Right atrium auricular region (tissue), 2 donors: Measurements from ENCODE around the gene SDR42E1. TPM values are rescaled to one million over a fixed set of nuclear protein-coding genes. Genes with fewer than 3 reads are reported as not detected.

Source experiments
- DNase-seq: peaks from one replicate; pipeline ENCODE4 v3.0.0-alpha.2; 2019; ENCODE audit warnings: low spot score
- H3K27ac ChIP-seq, 2 donors: fragments of 200-600 bp; sonication (generic); 1 replicate in 1 of 2; 2 replicates in 1 of 2; pipeline ENCODE4 v1.5.1; 2016 to 2019
- H3K27me3 ChIP-seq, 2 donors: fragments of 200-600 bp; sonication (generic); one replicate each; pipeline versions ENCODE4 v1.5.1 to v1.6.0; 2017 to 2019
- H3K36me3 ChIP-seq: fragments of 200-600 bp; sonication (generic); one replicate; pipeline ENCODE4 v1.5.1; 2016
- H3K4me1 ChIP-seq, 2 donors: fragments of 200-600 bp; sonication (generic); one replicate each; pipeline versions ENCODE4 v1.5.1 to v1.6.0; 2017 to 2019
- H3K4me3 ChIP-seq, 2 donors: fragments of 200-600 bp; sonication (generic); 1 replicate in 1 of 2; 2 replicates in 1 of 2; pipeline ENCODE4 v1.5.1; 2017 to 2019; ENCODE audit warnings: mild to moderate bottlenecking in 1 of 2, moderate library complexity in 1 of 2
- H3K9me3 ChIP-seq, 2 donors: fragments of 200-600 bp; sonication (generic); one replicate each; pipeline ENCODE4 v1.5.1; 2019
- total RNA-seq, 2 donors: library from RNA; depleted of rRNA; stranded (reverse); fragments of >200 nt; gene quantifications; one replicate each; pipeline ENCODE4 v1.1.0, GENCODE V29; 2016
- TF ChIP-seq, protein P1 (sequence below), 2 donors: fragments of 200-600 bp; sonication (generic); IDR thresholded peaks; one replicate each; pipeline ENCODE4 v1.5.1; 2019; ENCODE audit warnings: antibody characterized with exemption in 2 of 2

SDR42E1 gene
- total RNA-seq, 2 donors from 2014 or later: 0.11 to 0.90 TPM

GRCh38 chr16:82042846-82043245 lies 31.6 kb upstream of the SDR42E1 start:
- H3K4me3 ChIP-seq: no peak overlapping the region
- H3K36me3 ChIP-seq: no peaks in the 10 kb centered on the region
- H3K27ac ChIP-seq: no peak overlapping the region
- no peaks in the 10 kb centered on the region for H3K27me3 ChIP-seq
- DNase-seq: no peak
- H3K4me1 ChIP-seq: no peaks in the 10 kb centered on the region
- TF ChIP-seq, protein P1, sequence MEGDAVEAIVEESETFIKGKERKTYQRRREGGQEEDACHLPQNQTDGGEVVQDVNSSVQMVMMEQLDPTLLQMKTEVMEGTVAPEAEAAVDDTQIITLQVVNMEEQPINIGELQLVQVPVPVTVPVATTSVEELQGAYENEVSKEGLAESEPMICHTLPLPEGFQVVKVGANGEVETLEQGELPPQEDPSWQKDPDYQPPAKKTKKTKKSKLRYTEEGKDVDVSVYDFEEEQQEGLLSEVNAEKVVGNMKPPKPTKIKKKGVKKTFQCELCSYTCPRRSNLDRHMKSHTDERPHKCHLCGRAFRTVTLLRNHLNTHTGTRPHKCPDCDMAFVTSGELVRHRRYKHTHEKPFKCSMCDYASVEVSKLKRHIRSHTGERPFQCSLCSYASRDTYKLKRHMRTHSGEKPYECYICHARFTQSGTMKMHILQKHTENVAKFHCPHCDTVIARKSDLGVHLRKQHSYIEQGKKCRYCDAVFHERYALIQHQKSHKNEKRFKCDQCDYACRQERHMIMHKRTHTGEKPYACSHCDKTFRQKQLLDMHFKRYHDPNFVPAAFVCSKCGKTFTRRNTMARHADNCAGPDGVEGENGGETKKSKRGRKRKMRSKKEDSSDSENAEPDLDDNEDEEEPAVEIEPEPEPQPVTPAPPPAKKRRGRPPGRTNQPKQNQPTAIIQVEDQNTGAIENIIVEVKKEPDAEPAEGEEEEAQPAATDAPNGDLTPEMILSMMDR (IDR thresholded peaks at IDR 0.05): no peak
- no peaks in the 10 kb centered on the region for H3K9me3 ChIP-seq

DNA sequence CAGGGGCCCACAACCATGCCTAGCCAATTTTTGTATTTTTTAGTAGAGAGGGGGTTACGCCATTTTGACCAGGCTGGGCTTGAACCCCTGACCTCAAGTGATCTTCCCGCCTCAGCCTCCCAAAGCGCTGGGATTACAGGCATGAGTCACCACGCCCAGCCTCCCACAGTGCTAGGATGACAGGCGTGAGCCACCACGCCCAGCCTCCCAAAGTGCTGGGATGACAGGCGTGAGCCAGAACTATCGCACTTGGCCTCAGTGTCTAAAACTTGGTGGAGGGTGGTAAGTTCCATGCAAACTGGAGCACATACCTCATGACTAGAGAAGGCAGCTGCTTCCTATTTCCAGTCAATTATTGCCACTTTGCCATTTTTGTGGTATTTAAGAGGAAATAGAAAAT lies 30.9 kb upstream of the SDR42E1 start:
- no peak for DNase-seq
- Histone ChIP-seq H3K4me3 (no peak overlapping the region), H3K9me3 (no peaks in the 10 kb centered on the region), H3K4me1 (no peaks in the 10 kb centered on the region), H3K27me3 (no peaks in the 10 kb centered on the region), H3K27ac (no peak overlapping the region), H3K36me3 (no peaks in the 10 kb centered on the region)
- TF ChIP-seq, protein P1 (IDR thresholded peaks at IDR 0.05): no peak

GRCh38 chr16:82041542-82041941 lies 30.3 kb upstream of the SDR42E1 start:
- no peak for DNase-seq
- Histone ChIP-seq H3K36me3 (no peaks in the 10 kb centered on the region), H3K4me3 (no peak overlapping the region), H3K27ac (no peak overlapping the region), H3K9me3 (no peaks in the 10 kb centered on the region), H3K4me1 (no peaks in the 10 kb centered on the region), H3K27me3 (no peaks in the 10 kb centered on the region)
- TF ChIP-seq, protein P1 (IDR thresholded peaks at IDR 0.05): no peak

DNA sequence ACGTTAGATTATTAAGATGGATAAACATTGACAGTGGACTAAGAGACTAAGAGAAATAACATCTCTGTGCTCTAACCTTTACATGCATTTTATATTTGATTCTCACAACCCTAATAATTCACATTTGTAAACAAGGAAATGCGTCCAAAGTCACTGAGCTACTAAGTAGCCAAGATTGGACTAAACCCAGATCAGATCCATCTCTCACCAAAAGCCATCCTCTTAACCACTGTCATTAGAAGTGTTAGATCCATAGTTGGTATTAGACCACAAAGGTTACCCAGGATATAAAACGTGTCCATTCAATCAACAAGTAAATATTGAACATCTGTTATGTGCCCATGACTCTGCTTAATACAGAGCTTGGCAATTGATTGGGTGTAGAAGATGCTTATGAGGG lies 29.0 kb upstream of the SDR42E1 start:
- H3K9me3 ChIP-seq: no peaks in the 10 kb centered on the region
- DNase-seq: no peak
- no peaks in the 10 kb centered on the region for H3K27me3 ChIP-seq
- H3K27ac ChIP-seq: no peak overlapping the region
- no peaks in the 10 kb centered on the region for H3K36me3 ChIP-seq
- TF ChIP-seq, protein P1 (IDR thresholded peaks at IDR 0.05): no peak
- H3K4me3 ChIP-seq: no peak overlapping the region
- H3K4me1 ChIP-seq: no peaks in the 10 kb centered on the region

- Histone ChIP-seq H3K4me3 (no peak overlapping the region), H3K4me1 (no peaks in the 10 kb centered on the region), H3K9me3 (no peaks in the 10 kb centered on the region), H3K36me3 (no peaks in the 10 kb centered on the region), H3K27ac (no peak overlapping the region), H3K27me3 (no peaks in the 10 kb centered on the region)
- DNase-seq: no peak
- TF ChIP-seq, protein P1 (IDR thresholded peaks at IDR 0.05): no peak
Observed at GRCh38 chr16:82037666-82038065, 26.4 kb upstream of the SDR42E1 start.

GRCh38 chr16:82037251-82037650 lies 26.0 kb upstream of the SDR42E1 start:
- Histone ChIP-seq H3K36me3 (no peaks in the 10 kb centered on the region), H3K4me1 (no peaks in the 10 kb centered on the region), H3K4me3 (no peak overlapping the region), H3K27ac (no peak overlapping the region), H3K27me3 (no peaks in the 10 kb centered on the region), H3K9me3 (no peaks in the 10 kb centered on the region)
- TF ChIP-seq, protein P1 (IDR thresholded peaks at IDR 0.05): no peak
- no peak for DNase-seq
